ENCODE results near the gene XPA. TPM values are rescaled to one million over a fixed set of nuclear protein-coding genes. Genes with fewer than 3 reads are reported as not detected.

The XPA gene
- total and polyA plus RNA-seq, 8 donors, result 4.9 to 12.6 (median 7.0) TPM

DNA sequence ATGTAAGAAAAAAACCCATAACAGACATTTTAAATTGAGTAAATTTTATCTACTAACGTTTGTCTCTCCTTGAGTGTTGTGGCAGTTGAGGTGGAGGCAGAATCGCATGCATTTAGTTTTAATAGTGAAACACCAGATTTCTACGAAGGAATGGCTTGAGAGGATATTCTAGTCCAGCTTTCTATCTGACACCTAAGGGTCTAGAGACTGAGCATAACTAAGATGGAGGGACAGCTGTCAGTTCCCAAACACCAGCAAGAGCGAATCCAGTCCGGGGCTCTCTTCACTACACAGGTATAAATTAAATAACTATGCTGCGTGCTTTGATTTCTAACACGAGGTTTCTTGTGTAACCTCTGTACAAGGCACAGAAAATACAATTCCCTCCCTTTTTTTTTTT, 62.1 kb downstream of the XPA start:
- Histone ChIP-seq H3K36me3 (no peaks in the 10 kb centered on the region), H3K4me1 (peaks cover 34 to 47% (median 41%) of the 10 kb centered on the region in 3 donors), H3K27me3 (no peaks in the 10 kb centered on the region), H3K9me3 (no peaks in the 10 kb centered on the region), H3K4me3 (peak overlapping the region in 2 of 4 donors; percentile 72 to 78), H3K27ac (no peak overlapping the region)
- FAIRE-seq (no peak), DNase-seq (no peak), ATAC-seq (no peak)
- intact Hi-C loops (cut with DNase I), result no loop called here
- TF ChIP-seq, protein P1, sequence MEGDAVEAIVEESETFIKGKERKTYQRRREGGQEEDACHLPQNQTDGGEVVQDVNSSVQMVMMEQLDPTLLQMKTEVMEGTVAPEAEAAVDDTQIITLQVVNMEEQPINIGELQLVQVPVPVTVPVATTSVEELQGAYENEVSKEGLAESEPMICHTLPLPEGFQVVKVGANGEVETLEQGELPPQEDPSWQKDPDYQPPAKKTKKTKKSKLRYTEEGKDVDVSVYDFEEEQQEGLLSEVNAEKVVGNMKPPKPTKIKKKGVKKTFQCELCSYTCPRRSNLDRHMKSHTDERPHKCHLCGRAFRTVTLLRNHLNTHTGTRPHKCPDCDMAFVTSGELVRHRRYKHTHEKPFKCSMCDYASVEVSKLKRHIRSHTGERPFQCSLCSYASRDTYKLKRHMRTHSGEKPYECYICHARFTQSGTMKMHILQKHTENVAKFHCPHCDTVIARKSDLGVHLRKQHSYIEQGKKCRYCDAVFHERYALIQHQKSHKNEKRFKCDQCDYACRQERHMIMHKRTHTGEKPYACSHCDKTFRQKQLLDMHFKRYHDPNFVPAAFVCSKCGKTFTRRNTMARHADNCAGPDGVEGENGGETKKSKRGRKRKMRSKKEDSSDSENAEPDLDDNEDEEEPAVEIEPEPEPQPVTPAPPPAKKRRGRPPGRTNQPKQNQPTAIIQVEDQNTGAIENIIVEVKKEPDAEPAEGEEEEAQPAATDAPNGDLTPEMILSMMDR (IDR thresholded peaks at IDR 0.05), result no peak
- 53 to 62% methylated on average over 7 of the region's 7 CpGs for WGBS, 2 donors

DNA sequence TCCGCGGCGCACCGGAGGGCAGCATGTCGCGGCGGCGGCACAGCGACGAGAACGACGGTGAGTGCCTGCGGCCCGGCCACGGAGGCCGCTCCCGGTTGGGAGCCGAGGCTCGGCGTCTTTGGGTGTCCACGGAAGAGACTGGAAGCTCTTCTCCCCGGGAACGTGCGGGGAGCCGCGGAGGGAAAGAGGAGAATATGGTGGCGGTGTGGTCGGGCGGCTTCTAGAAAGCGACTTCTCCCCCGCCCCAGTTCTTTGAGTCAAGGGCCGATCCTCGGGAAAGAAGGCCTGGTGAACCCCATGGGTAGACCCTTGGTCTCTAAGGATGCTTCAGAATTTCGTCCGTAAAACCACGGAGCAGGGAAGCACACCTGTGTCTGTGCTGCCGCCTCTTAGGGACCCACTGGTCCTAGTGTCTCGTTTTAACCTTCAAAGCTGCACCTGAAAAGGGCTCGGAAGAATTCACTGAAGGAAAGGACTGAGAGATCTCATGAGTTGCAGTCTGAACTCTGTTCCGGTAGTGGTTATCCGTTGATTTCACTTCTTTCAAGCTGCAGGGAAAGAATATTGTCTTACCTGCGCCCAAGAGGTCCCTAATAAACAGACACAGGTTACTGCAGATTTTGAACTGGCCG, 63.2 kb downstream of the XPA start:
- Histone ChIP-seq H3K27ac (peak overlapping the region; percentile 97 to 98 (median 98)), H3K36me3 (no peaks in the 10 kb centered on the region), H3K27me3 (no peaks in the 10 kb centered on the region), H3K4me3 (peak overlapping the region; percentile 72 to 93 (median 82)), H3K9me3 (no peaks in the 10 kb centered on the region), H3K4me1 (peaks cover 34 to 45% (median 41%) of the 10 kb centered on the region in 3 donors)
- FAIRE-seq (no peak), ATAC-seq (peak in 2 of 4 donors; percentile 1 to 7), DNase-seq (peak in 1 of 6 donors; percentile 33)
- WGBS, 2 donors, result 0% methylated on average over 43 of the region's 43 CpGs
- intact Hi-C loops (cut with DNase I), result no loop called here
- TF ChIP-seq, protein P1 (IDR thresholded peaks at IDR 0.05), result no peak

DNA sequence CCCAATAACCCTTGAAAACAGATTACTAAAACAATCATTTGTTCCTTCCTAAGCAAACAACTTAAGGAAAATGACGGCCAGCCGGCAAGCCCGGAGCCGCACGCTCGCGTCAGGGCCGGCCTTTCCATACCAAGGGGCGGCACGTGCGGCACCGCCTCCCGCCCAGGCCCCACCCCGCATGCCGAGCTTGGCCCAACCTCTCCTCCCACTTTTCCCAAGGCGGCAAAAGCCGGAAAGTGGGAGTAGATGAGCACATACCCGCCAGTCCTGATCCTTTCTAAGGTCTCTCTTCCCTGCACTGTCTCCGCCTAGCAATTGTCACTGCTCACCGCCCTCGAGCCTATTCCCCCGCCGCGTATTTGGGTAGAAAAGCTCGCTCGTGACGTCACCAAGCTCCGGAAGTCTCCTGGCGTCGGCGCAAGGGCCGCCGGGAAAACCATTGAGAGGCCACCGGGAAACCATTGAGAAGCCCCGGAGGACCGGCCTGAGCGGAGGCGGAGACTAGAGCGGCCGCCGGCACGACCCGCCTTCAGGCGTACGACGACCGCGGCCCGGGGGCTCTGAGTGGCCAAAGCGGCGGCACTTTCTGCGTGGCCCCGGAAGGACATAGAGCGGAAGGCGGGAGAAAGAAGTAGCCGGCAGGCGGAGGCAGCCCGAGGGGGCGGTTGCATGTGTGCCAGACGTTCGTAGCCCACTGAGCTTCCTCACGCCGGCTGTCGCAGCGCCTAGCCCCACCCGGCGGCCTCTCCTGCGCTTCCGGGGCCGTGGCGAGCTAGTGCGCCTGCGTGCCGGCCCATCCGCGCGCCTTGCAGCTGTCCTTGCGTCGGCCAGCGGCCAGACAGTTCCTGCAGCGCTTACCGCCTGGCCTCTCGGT, 63.9 kb downstream of the XPA start, which contains the start of the genes NCBP1 and TSTD2:
TSS of gene NCBP1 (plus strand) at position 837 of the 874 bp plus-strand sequence. CDS start 61 bp downstream, outside the sequence.
TSS of gene TSTD2 (minus strand) at position 384 of the 874 bp plus-strand sequence. CDS start 5,806 bp downstream, outside the sequence.
- peak within 1 kb of the TSS; percentile 97 to 98 (median 98) for H3K27ac ChIP-seq
- H3K9me3 ChIP-seq, result no peaks in the 10 kb centered on the region
- no peaks in the 10 kb centered on the region for H3K36me3 ChIP-seq
- TF ChIP-seq, protein P1 (IDR thresholded peaks at IDR 0.05), result no peak
- H3K27me3 ChIP-seq, result no peaks in the 10 kb centered on the region
- H3K4me1 ChIP-seq, result peaks cover 28 to 40% (median 38%) of the 10 kb centered on the region in 3 donors
- ATAC-seq, result peak; percentile 90 to 95 (median 90)
- DNase-seq, result peak; percentile 95 to 98 (median 97)
- peak within 1 kb of the TSS; percentile 72 to 93 (median 82) for H3K4me3 ChIP-seq
- WGBS, 2 donors, result 0% methylated on average over 76 to 83 of the region's 83 CpGs
- FAIRE-seq, result peak; percentile 92
- intact Hi-C loops (cut with DNase I), result no loop called here

DNA sequence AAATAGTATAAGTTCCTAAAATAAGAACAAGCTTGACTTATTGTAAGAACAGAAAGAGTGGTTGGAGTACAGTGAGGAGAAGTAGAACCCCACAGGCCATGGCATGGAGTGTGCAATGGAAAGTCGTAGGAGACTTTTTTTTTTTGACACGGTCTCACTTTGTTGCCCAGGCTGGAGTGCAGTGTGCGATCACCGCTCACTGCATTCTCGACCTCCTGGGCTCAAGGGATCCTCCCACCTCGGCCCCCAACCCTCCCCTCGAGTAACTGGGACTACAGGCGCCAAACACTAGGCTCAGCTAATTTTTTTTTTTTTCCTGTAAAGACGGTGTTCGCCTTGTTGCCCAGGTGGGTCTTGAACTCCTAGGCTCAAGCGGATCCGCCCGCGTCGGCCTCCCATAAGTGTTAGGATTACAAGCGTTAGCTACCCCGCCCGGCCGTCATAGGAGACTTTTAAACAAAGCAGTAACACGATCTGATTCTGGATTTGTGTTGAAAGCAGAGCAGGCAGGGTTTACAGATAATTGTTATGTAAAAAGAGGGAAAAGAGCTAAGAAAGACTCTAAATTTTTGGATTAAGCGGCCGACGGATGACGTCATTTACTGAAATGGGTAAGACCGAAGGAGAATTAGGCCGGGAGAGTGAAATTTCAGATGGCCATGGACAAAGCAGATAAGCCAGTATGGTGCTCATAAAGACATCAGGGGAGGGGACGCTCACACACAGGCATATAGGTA, 64.7 kb downstream of the XPA start:
- Histone ChIP-seq H3K9me3 (no peaks in the 10 kb centered on the region), H3K4me3 (peak overlapping the region; percentile 72 to 93 (median 82)), H3K27me3 (no peaks in the 10 kb centered on the region), H3K4me1 (peaks cover 26 to 40% (median 30%) of the 10 kb centered on the region in 3 donors), H3K36me3 (no peaks in the 10 kb centered on the region), H3K27ac (peak overlapping the region; percentile 97 to 98 (median 98))
- FAIRE-seq (no peak), ATAC-seq (peak; percentile 11 to 37 (median 20)), DNase-seq (peak; percentile 48 to 74 (median 56))
- intact Hi-C loops (cut with DNase I), result no loop called here
- WGBS, 2 donors, result 1% methylated on average over 27 of the region's 27 CpGs
- TF ChIP-seq, protein P1 (IDR thresholded peaks at IDR 0.05), result no peak

Measured in pancreas (tissue), 10 donors.